HTERT RPE-1 (cell line): Measurements from ENCODE around the gene TMEM255B.
"Not testable (repeated sequence)": the region's sequence is repeated elsewhere in the genome, so short reads cannot be mapped to it uniquely, and the experiment has no call there.

Experiments
- in situ Hi-C: fragments of 300-500 bp; cut with MboI; formaldehyde crosslinking; loops from 4 replicates; pipeline ENCODE4 v1.14.3; 2020; ENCODE audit warnings: low sequenced_read_pairs

The TMEM255B gene

GRCh38 chr13:113734099-113734825 is 24.8 kb upstream of the TMEM255B start:
- in situ Hi-C loops: no loop called here

DNA sequence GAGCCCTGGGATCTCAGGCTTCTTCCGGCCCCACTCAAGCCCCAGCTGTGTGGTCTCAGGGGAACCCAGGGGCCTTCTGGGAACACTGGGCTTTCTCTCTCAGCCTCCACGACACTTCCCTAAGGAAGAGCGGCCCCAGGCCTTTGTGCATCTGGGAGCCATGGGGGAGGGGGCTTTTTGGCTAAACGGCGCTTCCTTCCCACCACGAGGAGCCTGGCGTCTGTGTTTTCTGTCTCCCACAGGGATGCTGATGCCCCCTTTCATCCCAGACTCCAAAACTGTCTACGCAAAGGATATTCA is 24.2 kb upstream of the TMEM255B start:
- in situ Hi-C loops: no loop called here

DNA sequence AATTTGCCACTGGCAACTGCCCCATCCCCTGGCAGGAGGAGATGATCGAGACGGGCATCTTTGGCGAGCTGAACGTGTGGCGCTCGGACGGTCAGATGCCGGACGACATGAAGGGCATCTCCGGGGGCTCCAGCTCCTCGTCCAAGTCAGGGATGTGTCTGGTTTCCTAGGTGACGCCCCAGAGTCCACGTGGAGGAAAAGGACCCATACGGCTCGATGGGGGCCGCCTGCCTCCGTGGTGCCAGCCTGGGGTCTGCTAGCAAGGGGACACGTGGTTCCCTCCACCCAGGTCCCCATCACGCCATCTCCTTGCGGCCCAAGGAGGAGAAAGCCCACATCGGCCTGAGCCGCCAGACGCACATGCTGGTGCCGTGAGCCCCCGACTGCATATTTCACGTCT is 23.8 kb upstream of the TMEM255B start:
- in situ Hi-C loops: no loop called here

DNA sequence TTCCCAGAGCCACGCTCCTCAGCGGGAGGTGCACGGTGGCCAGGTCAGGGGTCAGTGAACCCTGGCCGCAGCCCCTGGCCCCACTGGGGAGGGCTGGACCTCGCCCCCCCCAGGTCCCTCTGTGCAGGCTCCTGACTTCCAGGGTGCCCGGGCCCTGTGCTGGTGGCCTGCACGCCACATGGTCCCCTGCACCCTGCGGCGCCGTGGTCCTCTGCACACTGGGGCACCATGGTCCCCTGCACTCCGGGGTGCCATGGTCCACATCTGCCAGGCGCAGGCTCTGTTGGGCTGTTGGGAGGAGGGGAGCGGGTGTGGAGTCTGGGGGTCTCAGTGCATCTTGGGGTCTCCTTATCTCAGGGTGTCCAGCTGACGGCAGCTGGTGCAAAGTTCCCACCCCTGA is 23.3 kb upstream of the TMEM255B start:
- in situ Hi-C loops: no loop called here

DNA sequence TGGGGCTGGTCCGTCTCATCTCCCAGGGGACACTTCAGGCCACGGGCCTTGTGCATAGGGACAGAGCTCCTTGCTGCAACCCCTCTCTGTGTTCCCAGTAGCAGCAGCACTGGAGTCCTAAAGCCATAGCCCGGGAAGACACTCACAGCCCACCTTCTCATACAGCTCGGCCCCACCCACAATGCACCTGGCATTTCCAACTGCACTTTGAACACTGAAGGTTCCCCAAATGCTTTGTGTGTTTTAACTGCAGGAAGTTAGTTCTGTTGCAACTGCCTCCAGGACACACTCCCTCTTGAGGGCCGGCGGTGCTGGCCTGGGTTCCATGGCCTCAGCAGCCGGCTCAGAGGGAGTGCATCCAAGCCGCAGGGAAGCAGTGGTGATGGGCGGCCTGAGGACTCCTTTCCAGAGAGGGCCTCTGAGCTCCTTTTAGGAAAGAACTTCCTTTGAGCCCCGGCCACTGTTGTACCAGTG is 22.7 kb upstream of the TMEM255B start:
- in situ Hi-C loops: no loop called here

DNA sequence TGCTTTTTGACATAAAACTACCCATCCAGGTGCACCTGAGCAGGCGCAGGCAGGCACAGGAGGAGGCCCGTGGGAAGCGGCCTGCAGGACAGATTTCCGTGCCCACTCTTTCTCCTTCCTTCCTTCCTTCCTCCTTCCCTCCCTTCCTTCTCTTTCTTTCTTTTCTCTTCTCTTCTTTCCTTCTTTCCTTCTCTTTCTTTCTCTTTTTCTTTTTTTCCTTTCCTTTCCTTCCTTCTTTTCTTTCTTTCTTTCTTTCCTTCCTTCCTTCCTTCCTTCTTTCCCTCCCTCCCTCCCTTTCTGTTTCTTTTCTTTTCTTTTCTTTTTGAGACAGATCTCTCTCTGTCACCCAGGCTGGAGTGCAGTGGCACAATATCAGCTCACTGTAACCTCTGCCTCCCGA is 21.2 kb upstream of the TMEM255B start:
- in situ Hi-C loops: no loop called here

DNA sequence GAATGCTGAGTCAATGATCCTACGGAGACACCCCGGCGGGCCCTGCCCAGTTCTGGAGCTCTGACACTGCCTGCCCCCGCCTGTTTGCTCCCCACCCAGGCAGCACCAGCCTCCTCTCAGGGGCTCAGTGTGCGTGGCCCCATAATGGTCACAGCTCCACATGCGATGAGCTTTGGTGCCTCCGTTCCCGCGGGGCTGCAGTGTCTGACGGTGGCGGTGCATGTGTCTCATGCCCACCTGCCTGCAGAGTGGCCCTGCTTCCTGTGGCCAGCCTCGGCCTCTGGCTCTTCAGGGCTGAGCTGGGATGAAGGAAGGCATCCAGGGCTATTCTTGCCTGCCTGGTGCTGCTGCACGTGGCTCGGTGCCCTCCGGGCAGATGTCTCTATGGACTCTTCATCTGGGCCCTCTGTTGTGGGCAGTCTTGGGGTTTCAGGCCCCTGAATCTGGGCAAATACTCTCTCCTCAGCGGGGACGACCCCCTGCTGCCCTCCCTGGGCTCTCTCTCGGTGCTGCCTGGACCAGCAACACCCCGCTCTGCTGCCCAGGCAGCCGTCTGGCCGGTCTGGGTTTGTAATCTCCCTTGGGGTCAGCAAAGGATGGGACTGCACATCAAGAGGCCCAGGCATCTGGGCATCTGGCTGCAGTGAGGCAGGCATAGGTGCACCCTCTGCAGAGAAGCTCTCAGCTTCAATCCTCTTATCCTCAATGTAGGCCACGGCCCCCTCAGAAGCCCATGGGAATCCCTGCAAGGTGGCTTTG is 19.3 kb upstream of the TMEM255B start:
- in situ Hi-C loops: no loop called here

- in situ Hi-C loops: no loop called here
Measured at GRCh38 chr13:113740286-113740556, 18.8 kb upstream of the TMEM255B start.

DNA sequence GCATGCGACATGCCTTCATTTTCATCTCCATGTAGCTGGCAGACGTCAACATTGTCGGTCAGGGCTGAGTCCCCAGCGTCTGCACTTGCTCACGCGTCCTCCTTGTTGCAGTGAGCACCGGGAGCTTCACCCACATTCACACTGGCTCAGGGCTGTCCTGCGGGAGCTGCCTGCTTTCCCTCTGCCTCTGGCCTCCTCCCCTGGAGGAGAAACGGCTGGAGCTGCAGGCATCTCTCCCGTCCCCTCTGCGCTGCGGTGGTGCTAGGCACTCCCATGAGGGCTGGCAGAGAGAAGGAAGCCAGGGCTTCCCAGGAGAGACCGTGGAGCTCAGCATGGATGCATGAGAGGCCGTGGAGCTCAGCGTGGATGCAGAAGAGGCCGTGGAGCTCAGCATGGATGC is 18.4 kb upstream of the TMEM255B start:
- in situ Hi-C loops: no loop called here

DNA sequence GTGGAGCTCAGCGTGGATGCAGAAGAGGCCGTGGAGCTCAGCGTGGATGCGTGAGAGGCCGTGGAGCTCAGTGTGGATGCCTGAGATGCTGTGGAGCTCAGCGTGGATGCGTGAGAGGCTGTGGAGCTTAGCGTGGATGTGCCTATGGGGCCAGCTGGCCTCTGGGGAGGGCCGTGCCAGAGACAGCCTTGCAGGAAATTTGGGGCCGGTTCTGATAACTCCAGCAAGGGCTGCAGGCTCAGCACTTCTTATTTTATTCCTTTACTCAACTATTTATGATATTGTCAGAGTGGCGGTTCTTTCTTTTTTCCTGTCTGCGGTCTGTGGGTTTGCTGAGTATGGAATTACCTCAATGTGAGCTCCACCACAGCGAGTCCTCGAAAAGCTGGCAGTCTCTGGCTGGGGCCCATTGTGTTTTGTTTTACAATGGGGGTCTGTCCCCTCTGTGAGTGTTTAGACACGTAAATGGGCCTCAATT is 17.8 kb upstream of the TMEM255B start:
- in situ Hi-C loops: no loop called here

DNA sequence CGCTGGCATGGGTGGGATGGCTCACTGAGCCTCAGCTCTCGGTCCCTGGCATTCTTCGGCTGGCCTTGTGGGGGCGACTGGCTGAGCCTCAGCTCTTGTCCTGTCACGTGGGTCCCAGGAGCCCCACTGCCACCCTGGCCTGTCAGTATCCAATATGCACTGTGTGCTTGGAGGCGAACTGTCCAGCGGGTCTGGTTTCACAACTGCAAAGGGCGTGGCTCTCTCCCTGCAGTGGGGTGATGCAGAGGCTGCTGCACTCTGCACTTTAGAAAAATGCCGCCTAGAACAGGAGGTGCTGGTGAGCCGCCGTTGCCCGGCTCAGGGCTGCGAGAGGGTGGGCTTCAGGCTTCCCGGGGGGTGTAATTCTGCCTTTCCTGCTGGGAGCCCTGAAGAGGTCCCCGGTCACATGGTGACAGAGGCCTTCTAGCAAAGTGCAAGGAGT is 17.0 kb upstream of the TMEM255B start:
- in situ Hi-C loops: no loop called here

GRCh38 chr13:113742445-113743120 is 16.4 kb upstream of the TMEM255B start:
- in situ Hi-C loops: no loop called here

- in situ Hi-C loops: no loop called here
Measured at GRCh38 chr13:113743366-113744195, 15.4 kb upstream of the TMEM255B start.

GRCh38 chr13:113744197-113745000 is 14.6 kb upstream of the TMEM255B start:
- in situ Hi-C loops: no loop called here

GRCh38 chr13:113745059-113745458 is 14.0 kb upstream of the TMEM255B start:
- in situ Hi-C loops: no loop called here

- in situ Hi-C loops: not testable (repeated sequence)
Measured at GRCh38 chr13:113745500-113746142, 13.4 kb upstream of the TMEM255B start.

DNA sequence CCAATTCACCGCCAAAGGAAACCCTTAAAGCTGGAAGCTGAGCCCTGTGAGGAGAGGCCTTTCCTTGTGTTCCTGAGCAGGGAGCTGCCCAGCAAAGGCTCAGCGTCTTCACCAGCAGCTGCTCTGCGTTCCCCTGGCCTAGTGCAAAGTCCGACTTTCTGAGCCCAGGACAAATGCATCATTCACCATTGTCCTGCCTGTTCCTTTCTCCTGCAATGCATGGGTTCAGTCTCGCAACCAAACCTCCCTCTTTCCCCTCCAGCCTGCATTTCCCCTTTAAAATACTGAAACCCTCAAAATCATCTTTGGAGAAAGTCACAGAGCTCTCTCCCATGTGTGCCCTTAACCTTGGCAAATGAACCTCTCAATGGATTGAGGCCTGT is 12.9 kb upstream of the TMEM255B start:
- in situ Hi-C loops: no loop called here

GRCh38 chr13:113746671-113747070 is 12.4 kb upstream of the TMEM255B start:
- in situ Hi-C loops: no loop called here

DNA sequence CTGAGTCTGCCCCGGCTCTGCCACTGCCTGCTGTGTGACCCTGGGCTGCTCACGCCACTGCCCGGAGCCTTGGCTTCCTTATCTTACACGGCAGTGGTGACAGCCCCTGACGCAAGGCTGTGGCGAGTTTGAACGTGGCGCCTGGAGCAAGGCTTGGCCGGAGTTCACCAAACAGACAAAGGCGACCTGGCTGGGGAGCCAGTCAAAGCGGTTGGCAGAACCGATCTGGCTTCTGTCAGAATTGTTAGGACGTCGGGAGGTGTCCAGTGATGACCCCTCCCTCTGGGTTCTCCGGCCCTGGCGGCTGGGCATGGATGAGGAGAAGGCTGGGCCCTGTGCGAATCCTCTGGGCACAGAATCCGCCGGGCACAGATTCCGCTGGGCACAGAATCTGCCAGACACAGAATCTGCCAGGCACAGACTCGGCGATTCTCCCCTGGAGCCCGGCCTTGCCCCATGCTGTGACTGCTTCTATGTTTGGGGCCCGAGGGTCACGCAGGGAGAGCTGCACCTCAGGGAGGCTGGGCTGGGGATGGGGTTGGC is 11.7 kb upstream of the TMEM255B start:
- in situ Hi-C loops: no loop called here
